Adrenal gland (tissue), 5 donors: ENCODE measurements around the gene MAGI1.

Source experiments
- POLR2A ChIP-seq, 2 donors: fragments of 450-650 bp; IDR thresholded peaks; one replicate each; pipeline ENCODE4 v1.6.1; 2017; ENCODE audit warnings: antibody characterized with exemption in 2 of 2, mild to moderate bottlenecking in 2 of 2, moderate library complexity in 1 of 2
- TF ChIP-seq, protein P1 (sequence below), 6 experiments: fragments of 450-650 bp in 4 of 6; fragments of 200-600 bp in 2 of 6; sonication (generic) in 1 of 6; IDR thresholded peaks; 1 replicate in 5 of 6; 2 replicates in 1 of 6; pipeline versions ENCODE4 v1.5.1 to v1.8.0; 2016 to 2021; ENCODE audit warnings: antibody characterized with exemption in 6 of 6, mild to moderate bottlenecking in 2 of 6, moderate library complexity in 1 of 6
- donor health status: DM: no; HTN: no; CAD: no.

DNA sequence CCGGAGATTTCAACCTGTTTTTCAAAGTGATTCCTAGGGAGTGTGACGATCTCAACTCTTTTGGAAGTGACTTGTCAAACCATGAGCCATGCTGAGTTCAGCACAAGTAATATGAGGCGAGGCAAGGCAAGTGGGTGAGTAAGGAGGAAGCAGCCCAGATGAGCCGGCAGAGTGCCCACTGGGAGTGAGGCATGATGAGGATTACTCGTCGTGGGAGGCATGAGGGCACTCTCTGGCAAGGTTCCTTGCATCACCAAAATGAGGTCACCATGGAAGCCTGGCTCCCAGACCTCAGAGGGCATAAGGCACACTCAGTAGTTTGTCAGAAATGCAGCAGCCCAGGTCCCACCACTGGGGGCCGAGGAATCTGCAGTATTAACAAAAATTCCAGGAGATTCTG lies 636.1 kb downstream of the MAGI1 start:
- TF ChIP-seq, protein P1, sequence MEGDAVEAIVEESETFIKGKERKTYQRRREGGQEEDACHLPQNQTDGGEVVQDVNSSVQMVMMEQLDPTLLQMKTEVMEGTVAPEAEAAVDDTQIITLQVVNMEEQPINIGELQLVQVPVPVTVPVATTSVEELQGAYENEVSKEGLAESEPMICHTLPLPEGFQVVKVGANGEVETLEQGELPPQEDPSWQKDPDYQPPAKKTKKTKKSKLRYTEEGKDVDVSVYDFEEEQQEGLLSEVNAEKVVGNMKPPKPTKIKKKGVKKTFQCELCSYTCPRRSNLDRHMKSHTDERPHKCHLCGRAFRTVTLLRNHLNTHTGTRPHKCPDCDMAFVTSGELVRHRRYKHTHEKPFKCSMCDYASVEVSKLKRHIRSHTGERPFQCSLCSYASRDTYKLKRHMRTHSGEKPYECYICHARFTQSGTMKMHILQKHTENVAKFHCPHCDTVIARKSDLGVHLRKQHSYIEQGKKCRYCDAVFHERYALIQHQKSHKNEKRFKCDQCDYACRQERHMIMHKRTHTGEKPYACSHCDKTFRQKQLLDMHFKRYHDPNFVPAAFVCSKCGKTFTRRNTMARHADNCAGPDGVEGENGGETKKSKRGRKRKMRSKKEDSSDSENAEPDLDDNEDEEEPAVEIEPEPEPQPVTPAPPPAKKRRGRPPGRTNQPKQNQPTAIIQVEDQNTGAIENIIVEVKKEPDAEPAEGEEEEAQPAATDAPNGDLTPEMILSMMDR (IDR thresholded peaks at IDR 0.05) = no peak
- no peak for TF ChIP-seq POLR2A (IDR thresholded peaks at IDR 0.05)
